ENCODE results near the gene ARX. TPM values are rescaled to one million over a fixed set of nuclear protein-coding genes. Genes with fewer than 3 reads are reported as not detected.

Gene ARX
- total RNA-seq, 1 experiment from 2014 or later: 0.22 TPM

- ATAC-seq: no peak
- POLR2A ChIA-PET: no interaction called here
These were observed 3.4 kb downstream of the ARX start for GRCh38 chrX:25012433-25012735.

GRCh38 chrX:25011589-25012432 is 4.0 kb downstream of the ARX start:
- ATAC-seq (no peak), DNase-seq (ENCODE audit: low read depth, low spot score) (no peak)
- no peak overlapping the region for H2AFZ ChIP-seq (ENCODE audit: low read depth, low read length, poor library complexity, severe bottlenecking)
- H3K9me3 ChIP-seq (ENCODE audit: control insufficient read depth in 1 of 2, insufficient read depth in 1 of 2, low read depth in 1 of 2, low read length in 2 of 2): no peaks in the 10 kb centered on the region
- CTCF ChIA-PET: no interaction called here
- RAD21 ChIA-PET (ENCODE audit: low non-redundant PET in 1 of 2, low total read pairs in 2 of 2, uncharacterized antibody in 2 of 2, unreplicated experiment in 2 of 2): no interaction called here
- H3K4me3 ChIP-seq (replicated peaks in 1 of 2; ENCODE audit: low read depth in 1 of 2, low read length in 2 of 2): no peak overlapping the region
- BruUV-seq (replicated peaks): no TSS peak
- no peaks in the 10 kb centered on the region for H4K20me1 ChIP-seq (ENCODE audit: insufficient read depth)
- no peaks in the 10 kb centered on the region for H3K9me2 ChIP-seq (ENCODE audit: insufficient read depth)
- no peak overlapping the region for H3K27ac ChIP-seq (ENCODE audit: low read depth, low read length)
- H3K9ac ChIP-seq (ENCODE audit: low read length): no peak overlapping the region
- H3K27me3 ChIP-seq (ENCODE audit: insufficient read depth, low read length): no peaks in the 10 kb centered on the region
- intact Hi-C loops (cut with micrococcal nuclease): no loop called here
- no peaks in the 10 kb centered on the region for H3K79me2 ChIP-seq (ENCODE audit: insufficient read depth, low read length)
- peaks cover 4 to 8% of the 10 kb centered on the region in 2 experiments; a peak in 2 of 4 replicates for H3K4me1 ChIP-seq (ENCODE audit: control insufficient read depth in 1 of 2, insufficient read depth in 2 of 2, low read length in 2 of 2)
- H3K36me3 ChIP-seq (ENCODE audit: control insufficient read depth in 1 of 2, insufficient read depth in 2 of 2, low read length in 2 of 2): no peaks in the 10 kb centered on the region
- TF ChIP-seq SP1 (IDR thresholded peaks at IDR 0.05; ENCODE audit: low read depth) (no peak), ZFX (IDR thresholded peaks at IDR 0.05) (no peak), MAX (IDR thresholded peaks at IDR 0.05) (no peak), CBX3 (IDR thresholded peaks at IDR 0.05; ENCODE audit: low read depth) (no peak), RAD21 (IDR thresholded peaks at IDR 0.05; ENCODE audit: low read depth) (no peak), FOSL1 (IDR thresholded peaks at IDR 0.05; ENCODE audit: low read depth) (no peak)
- H3K4me2 ChIP-seq (ENCODE audit: low read length): no peak overlapping the region
- POLR2A ChIA-PET: no interaction called here

More at GRCh38 chrX:25012433-25012735, 3.4 kb downstream of the ARX start:
- Histone ChIP-seq H3K9ac (ENCODE audit: low read length) (no peak overlapping the region), H3K4me1 (ENCODE audit: control insufficient read depth in 1 of 2, insufficient read depth in 2 of 2, low read length in 2 of 2) (peaks cover 4 to 8% of the 10 kb centered on the region in 2 experiments; a peak in 2 of 4 replicates), H3K9me2 (ENCODE audit: insufficient read depth) (no peaks in the 10 kb centered on the region), H3K4me3 (replicated peaks in 1 of 2; ENCODE audit: low read depth in 1 of 2, low read length in 2 of 2) (no peak overlapping the region), H3K36me3 (ENCODE audit: control insufficient read depth in 1 of 2, insufficient read depth in 2 of 2, low read length in 2 of 2) (no peaks in the 10 kb centered on the region), H2AFZ (ENCODE audit: low read depth, low read length, poor library complexity, severe bottlenecking) (no peak overlapping the region), H4K20me1 (ENCODE audit: insufficient read depth) (no peaks in the 10 kb centered on the region), H3K4me2 (ENCODE audit: low read length) (no peak overlapping the region), H3K27ac (ENCODE audit: low read depth, low read length) (no peak overlapping the region), H3K27me3 (ENCODE audit: insufficient read depth, low read length) (no peaks in the 10 kb centered on the region), H3K79me2 (ENCODE audit: insufficient read depth, low read length) (no peaks in the 10 kb centered on the region), H3K9me3 (ENCODE audit: control insufficient read depth in 1 of 2, insufficient read depth in 1 of 2, low read depth in 1 of 2, low read length in 2 of 2) (no peaks in the 10 kb centered on the region)
- no peak for DNase-seq (ENCODE audit: low read depth, low spot score)
- RAD21 ChIA-PET (ENCODE audit: low non-redundant PET in 1 of 2, low total read pairs in 2 of 2, uncharacterized antibody in 2 of 2, unreplicated experiment in 2 of 2): no interaction called here
- CTCF ChIA-PET: no interaction called here
- BruUV-seq (replicated peaks): no TSS peak
- intact Hi-C loops (cut with micrococcal nuclease): no loop called here
- no peak for TF ChIP-seq POLR2AphosphoS5 (IDR thresholded peaks at IDR 0.05; ENCODE audit: low read depth, low read length)
- no peak for TF ChIP-seq EZH2 (IDR thresholded peaks at IDR 0.05)
- no peak for TF ChIP-seq CEBPB (IDR thresholded peaks at IDR 0.05; ENCODE audit: low read depth)
- TF ChIP-seq POLR2A (IDR thresholded peaks at IDR 0.05; ENCODE audit: borderline replicate concordance, extremely low read depth, insufficient read depth, insufficient read length): no peak

All from HCT116 (cell line).